ENCODE results near the gene MPV17L.

DNA sequence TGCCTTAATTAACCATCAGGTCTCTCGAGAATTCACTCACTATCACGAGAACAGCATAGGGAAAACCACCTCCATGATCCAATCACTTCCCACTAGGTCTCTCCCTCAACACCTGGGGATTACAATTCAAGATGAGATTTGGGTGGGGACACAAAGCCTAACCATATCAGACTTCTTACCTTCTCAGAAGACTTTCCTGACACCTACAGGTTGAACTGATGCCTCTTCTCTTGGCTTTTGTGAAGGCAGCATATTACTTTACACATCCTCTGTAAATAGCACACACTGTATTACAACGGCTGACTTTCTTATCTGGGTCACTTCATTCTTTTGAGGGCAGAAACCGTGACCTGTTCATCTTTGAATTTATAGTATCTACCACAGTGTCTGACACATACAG, 62.4 kb downstream of the MPV17L start:
- TF ChIP-seq, protein P1, sequence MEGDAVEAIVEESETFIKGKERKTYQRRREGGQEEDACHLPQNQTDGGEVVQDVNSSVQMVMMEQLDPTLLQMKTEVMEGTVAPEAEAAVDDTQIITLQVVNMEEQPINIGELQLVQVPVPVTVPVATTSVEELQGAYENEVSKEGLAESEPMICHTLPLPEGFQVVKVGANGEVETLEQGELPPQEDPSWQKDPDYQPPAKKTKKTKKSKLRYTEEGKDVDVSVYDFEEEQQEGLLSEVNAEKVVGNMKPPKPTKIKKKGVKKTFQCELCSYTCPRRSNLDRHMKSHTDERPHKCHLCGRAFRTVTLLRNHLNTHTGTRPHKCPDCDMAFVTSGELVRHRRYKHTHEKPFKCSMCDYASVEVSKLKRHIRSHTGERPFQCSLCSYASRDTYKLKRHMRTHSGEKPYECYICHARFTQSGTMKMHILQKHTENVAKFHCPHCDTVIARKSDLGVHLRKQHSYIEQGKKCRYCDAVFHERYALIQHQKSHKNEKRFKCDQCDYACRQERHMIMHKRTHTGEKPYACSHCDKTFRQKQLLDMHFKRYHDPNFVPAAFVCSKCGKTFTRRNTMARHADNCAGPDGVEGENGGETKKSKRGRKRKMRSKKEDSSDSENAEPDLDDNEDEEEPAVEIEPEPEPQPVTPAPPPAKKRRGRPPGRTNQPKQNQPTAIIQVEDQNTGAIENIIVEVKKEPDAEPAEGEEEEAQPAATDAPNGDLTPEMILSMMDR (IDR thresholded peaks at IDR 0.05; ENCODE audit: poor library complexity): no peak
- no peak for TF ChIP-seq EZH2 (IDR thresholded peaks at IDR 0.05; ENCODE audit: borderline replicate concordance)

Data from hepatocyte (in vitro differentiated cells).